ENCODE results near the gene NR1I3.
A peak's percentile ranks its signal among the peaks of the same experiment; 100 is the strongest.

NR1I3 gene

DNA sequence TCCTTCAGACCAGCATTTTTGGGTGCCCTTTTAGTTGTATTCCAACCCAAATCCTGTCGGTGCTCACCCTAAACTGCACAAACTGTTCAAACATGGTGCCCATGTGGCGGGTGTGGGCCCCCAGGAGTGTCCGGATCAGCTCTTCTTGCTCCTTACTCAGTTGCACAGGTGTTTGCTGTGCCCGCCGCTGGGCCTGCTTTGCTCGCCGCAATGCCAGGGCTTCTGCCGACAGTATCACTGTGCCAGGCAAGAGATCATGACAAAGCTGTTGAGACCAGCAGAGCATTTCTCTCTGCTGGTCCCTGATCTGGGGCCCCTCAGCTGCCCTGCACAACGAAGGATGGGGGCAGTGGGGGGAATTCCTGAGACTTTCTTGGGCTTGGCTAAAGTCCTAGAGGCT is 4.9 kb downstream of the NR1I3 start:
- TF ChIP-seq, protein P1, sequence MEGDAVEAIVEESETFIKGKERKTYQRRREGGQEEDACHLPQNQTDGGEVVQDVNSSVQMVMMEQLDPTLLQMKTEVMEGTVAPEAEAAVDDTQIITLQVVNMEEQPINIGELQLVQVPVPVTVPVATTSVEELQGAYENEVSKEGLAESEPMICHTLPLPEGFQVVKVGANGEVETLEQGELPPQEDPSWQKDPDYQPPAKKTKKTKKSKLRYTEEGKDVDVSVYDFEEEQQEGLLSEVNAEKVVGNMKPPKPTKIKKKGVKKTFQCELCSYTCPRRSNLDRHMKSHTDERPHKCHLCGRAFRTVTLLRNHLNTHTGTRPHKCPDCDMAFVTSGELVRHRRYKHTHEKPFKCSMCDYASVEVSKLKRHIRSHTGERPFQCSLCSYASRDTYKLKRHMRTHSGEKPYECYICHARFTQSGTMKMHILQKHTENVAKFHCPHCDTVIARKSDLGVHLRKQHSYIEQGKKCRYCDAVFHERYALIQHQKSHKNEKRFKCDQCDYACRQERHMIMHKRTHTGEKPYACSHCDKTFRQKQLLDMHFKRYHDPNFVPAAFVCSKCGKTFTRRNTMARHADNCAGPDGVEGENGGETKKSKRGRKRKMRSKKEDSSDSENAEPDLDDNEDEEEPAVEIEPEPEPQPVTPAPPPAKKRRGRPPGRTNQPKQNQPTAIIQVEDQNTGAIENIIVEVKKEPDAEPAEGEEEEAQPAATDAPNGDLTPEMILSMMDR (IDR thresholded peaks at IDR 0.05; ENCODE audit: low read depth, low read length), result no peak
- no peak overlapping the region for H3K4me3 ChIP-seq (ENCODE audit: low read depth, low read length)
- DNase-seq (ENCODE audit: low read depth, low spot score), result no peak
- in situ Hi-C loops (cut with HindIII; ENCODE audit: low sequenced_read_pairs), result no loop called here

DNA sequence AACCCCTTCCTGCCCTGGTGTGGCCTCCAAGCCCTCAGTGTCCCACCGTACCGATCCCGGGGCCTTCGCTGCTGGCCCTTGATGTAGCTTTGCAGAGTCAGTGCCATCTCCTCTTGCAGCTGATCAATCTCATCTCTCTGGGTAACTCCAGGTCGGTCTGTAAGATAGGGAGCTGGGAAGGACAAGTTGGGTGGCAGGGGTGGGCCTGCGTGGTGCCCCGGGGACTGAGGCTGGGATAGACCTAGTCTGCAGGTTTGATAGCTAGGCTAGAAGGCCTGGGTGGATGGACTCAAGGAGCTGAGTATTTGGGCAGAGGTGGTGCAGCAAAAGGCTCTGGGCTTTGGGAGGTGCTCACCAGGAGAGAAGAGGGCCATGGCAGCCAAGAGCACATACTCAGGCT is 7.2 kb downstream of the NR1I3 start:
- TF ChIP-seq, protein P1 (IDR thresholded peaks at IDR 0.05; ENCODE audit: low read depth, low read length), result no peak
- in situ Hi-C loops (cut with HindIII; ENCODE audit: low sequenced_read_pairs), result no loop called here
- H3K4me3 ChIP-seq (ENCODE audit: low read depth, low read length), result no peak overlapping the region
- no peak for DNase-seq (ENCODE audit: low read depth, low spot score)

DNA sequence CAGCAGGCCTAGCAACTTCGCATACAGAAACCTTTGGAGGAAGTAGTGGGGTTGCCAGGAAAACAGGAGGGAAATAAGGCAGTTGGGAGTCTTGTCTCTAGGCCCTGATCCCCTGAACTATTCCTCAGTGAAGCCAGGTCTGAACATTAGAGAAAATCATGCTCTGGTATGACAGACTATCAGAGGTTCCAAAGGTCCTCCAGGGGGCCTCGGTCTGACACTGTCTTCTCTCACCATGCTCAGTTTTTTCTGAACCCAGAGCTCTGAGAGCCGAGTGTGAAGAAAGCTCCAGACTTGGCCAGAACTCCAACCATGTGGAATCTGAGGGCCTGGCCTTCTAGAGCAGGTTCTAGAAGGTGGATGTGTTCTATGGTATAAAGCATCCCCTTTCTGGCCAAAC is 8.1 kb downstream of the NR1I3 start:
- in situ Hi-C loops (cut with HindIII; ENCODE audit: low sequenced_read_pairs), result no loop called here
- DNase-seq (ENCODE audit: low read depth, low spot score), result no peak
- TF ChIP-seq, protein P1 (IDR thresholded peaks at IDR 0.05; ENCODE audit: low read depth, low read length), result no peak
- H3K4me3 ChIP-seq (ENCODE audit: low read depth, low read length), result no peak overlapping the region

DNA sequence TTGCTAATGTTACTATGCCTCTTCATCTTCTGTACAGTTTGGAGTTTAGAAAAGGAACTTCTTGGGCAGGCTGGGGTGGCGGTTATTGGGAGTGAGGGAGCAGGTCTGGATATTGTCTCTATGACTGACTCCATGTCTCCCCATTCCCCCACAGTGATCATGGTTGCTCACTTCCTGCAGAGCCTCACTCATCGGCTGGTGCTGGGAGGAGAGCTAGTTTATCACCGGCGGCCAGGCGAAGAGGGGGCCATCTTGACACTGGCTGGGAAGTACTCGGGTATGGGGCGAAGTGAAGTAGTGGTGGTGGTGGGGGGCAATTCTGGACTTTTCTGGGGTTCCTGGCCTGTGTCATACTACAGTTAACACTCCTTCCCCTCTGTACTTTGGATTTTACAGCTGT is 10.0 kb downstream of the NR1I3 start:
- H3K4me3 ChIP-seq (ENCODE audit: low read depth, low read length), result no peak overlapping the region
- in situ Hi-C loops (cut with HindIII; ENCODE audit: low sequenced_read_pairs), result no loop called here
- DNase-seq (ENCODE audit: low read depth, low spot score), result no peak
- TF ChIP-seq, protein P1 (IDR thresholded peaks at IDR 0.05; ENCODE audit: low read depth, low read length), result no peak

DNA sequence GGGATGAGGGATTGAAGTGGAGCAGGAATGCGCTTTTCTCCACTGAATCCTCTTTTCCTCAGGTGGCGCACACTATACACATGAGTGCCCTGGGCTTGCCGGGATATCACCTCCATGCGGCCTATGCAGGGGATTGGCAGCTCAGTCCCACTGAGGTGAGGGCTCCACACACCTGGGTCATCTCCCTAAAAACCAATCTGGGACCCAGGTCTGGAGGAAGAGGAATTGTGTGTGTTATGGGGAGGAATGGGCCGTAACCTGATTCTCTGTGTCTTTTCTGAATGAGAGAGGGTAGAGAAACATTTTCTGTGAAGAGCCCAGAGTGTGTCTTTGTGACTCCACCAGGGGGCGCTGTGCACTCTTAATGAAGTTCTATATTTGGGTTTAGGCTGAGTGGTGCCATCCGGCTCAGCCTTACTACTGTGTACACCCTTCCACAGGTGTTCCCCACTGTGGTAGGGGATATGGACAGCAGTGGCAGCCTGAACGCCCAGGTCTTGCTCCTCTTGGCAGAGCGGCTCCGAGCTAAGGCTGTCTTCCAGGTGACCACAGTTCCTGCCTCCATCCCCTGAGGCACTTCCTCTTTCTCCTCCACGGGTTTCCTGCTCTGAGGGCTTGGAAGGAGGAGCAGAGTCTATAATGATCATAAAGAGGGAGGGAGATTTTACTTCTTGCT is 10.7 kb downstream of the NR1I3 start:
- TF ChIP-seq, protein P1 (IDR thresholded peaks at IDR 0.05; ENCODE audit: low read depth, low read length), result peak; percentile 80
- DNase-seq (ENCODE audit: low read depth, low spot score), result peak; percentile 71
- in situ Hi-C loops (cut with HindIII; ENCODE audit: low sequenced_read_pairs), result no loop called here
- no peak overlapping the region for H3K4me3 ChIP-seq (ENCODE audit: low read depth, low read length)

DNA sequence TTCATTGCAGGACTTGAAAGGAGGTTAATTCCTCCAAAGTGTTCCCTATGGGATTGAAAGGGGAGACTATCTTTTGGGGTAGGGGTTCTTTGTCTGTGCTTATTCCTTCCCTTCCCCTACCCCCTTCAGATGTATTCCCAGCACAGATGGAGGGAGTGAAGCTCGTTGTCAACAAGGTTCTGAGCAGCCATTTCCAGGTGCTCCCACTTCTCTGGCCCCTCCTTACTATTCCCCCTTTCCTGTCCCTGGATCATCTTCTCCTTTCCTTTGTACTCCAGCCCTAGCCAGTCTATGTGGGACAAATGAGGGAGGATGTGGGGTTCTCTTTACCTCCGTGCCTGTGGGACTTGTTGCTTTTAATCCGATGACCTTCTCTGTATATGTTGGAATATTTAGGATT is 11.2 kb downstream of the NR1I3 start:
- in situ Hi-C loops (cut with HindIII; ENCODE audit: low sequenced_read_pairs), result no loop called here
- DNase-seq (ENCODE audit: low read depth, low spot score), result no peak
- peak overlapping the region; percentile 87 for H3K4me3 ChIP-seq (ENCODE audit: low read depth, low read length)
- TF ChIP-seq, protein P1 (IDR thresholded peaks at IDR 0.05; ENCODE audit: low read depth, low read length), result no peak
